HUDEP-2 (cell line): ENCODE results near the gene PGLYRP4.

Experiments
- DNase-seq, 76 experiments: peaks; one replicate each; lab custom pipeline; 2025; ENCODE audit not compliant: unreplicated experiment in 76 of 76; lab: John Stamatoyannopoulos, UW

PGLYRP4 gene

DNA sequence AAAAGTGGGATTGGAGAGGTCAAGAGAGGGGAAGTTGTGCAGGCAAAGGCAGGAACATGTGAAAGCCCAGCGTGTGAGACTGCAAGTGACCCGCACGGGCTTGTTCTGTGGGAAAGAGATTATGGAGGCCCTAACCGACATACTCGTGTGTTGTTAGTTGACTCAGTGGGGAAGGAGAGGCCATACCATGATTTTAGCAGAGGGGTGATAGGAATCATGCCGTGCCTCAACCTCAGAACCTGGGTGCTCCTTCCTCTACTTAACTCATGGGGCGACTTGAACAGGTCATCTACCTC is 55.2 kb downstream of the PGLYRP4 start:
- no peak for DNase-seq

DNA sequence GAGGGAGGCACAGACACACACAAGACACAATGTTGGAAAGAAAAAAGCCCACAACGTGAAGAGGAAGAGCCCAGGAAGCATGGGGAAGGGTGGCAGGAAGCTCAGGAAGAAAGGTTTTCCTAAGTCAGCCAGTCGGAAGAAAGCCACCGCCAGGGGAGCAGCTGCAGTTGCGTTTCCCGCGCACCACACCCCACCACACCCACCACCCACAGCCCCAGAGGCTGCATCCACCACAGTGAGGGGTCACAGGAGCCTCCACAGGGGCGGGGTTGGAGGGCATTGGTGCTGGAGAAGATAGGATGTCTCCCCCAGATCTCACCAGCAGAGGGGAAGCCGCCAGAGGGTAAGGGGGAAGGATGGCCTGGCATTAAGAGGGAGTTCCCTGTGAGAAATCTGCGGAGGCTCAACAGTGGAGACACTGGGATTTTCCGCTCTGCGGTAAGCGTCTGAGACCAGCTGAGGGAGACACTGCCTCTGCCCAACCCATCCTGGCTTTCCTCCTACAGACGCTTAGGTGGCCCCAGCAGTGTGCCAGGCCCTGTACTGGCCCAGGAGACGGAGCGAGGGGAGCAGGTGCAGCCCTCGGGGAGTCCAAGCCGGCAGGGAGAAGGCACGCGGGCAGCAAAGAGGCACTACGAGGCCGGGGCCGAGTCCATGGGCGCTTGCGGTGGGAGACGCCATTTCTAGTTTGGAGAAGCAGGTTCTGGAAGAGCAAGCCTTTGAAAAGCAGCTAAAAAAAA is 55.7 kb downstream of the PGLYRP4 start:
- DNase-seq, result no peak

DNA sequence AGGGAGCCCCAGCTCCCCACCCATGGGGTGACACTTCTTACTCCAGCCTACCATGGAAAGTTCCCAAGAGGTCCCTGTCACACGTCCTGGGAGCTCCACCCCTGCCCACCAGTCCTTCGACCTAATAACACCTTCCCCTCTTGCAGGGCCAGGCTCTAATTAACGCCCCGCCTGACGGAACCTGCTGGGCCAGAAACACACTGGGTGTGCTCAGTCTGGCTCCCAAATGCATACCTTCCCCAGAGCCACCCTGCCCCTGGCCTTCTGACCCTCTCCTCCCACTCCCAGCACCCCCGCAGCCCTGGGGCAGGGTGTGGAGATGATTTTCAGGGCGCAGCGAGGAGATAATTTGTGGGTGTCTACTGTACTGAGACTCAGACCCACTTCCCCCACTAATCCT is 56.5 kb downstream of the PGLYRP4 start:
- no peak for DNase-seq

GRCh38 chr1:153291514-153291913 is 57.1 kb downstream of the PGLYRP4 start:
- DNase-seq, result no peak

DNA sequence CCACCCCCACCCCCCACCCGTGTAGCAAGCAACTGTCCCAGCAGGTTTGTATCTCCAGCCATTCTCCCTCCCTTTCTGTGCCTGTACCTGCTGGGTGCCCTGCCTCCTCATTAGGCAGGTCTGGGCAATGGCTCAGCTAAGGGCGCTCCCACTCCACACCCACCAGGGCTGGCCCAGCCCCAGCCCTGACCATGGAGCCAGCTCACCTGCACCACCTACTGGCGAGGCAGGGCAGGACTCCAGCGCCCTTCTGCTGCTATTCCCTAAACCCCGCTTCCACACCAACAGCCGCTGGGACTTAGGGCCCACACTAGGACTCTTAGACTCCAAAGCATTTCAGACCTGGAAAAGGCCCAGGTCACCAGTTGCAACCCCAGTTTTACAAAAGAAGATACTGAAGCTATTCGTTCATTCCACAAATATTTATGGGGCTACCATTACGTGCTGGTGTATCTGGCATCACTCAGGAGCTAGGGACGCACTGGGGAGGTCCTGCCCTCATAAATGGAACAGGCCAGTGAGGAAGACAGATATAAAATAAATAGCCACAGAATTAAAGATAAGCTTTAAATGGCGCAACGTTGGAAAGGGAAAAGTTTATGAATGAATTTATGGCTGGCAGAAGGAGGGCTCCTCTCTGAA is 59.9 kb downstream of the PGLYRP4 start:
- peak in 51 of 76 experiments; percentile 3 to 65 (median 37) for DNase-seq
